Stimulated activated naive B cell treated with anti-CD40 and anti-IgM and Interleukin-4, amounts not matched to agents 10 μg/mL and 1 μg/mL and 100 μg/mL, for 72 hours (primary cell): ENCODE measurements around the gene AMBP.

Source experiments
- ATAC-seq, 2 donors: fragments of 150-1000 bp; cut with Tn5 transposase; replicated peaks; 2 replicates each; pipeline ENCODE4 v1.10.0; 2021; ENCODE audit warnings: moderate library complexity in 1 of 2
- DNase-seq: peaks from one replicate; pipeline ENCODE4 v3.0.0; 2021
- H3K27ac Mint-ChIP-seq: one replicate; pipeline ENCODE4 v1.8.0; 2022; ENCODE audit warnings: mild to moderate bottlenecking, mixed read lengths
- H3K27me3 Mint-ChIP-seq, 2 donors: one replicate each; pipeline ENCODE4 v1.8.0; 2022; ENCODE audit warnings: mixed read lengths in 2 of 2
- H3K36me3 Mint-ChIP-seq, 2 donors: one replicate each; pipeline ENCODE4 v1.8.0; 2022; ENCODE audit warnings: mixed read lengths in 2 of 2, mild to moderate bottlenecking in 1 of 2
- H3K4me1 Mint-ChIP-seq, 2 donors: one replicate each; pipeline ENCODE4 v1.8.0; 2022; ENCODE audit warnings: mixed read lengths in 2 of 2, mild to moderate bottlenecking in 1 of 2
- H3K4me3 Mint-ChIP-seq, 2 donors: one replicate each; pipeline ENCODE4 v1.8.0; 2022; ENCODE audit warnings: mild to moderate bottlenecking in 2 of 2, mixed read lengths in 2 of 2, moderate library complexity in 1 of 2
- H3K9me3 Mint-ChIP-seq, 2 donors: one replicate each; pipeline ENCODE4 v1.8.0; 2022; ENCODE audit warnings: mixed read lengths in 2 of 2, mild to moderate bottlenecking in 1 of 2

Gene AMBP

DNA sequence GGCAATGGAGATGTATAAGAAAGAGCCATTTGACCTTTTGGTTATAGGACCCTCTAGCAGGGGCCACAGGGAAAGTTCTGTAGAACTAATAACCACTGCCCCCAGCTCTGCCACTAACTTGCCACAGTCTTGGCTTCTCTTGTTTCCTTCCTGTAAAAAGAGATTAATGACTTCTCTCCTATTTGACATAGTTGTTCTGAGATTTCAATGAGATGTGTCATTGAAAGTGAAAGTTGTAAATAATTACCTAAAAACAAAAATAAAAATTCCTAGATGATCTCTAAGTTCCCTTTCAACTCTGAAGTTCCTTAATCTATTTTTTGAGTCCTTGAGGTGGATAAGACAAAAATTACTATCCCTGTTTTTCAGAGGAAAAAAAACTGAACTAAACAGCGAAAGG is 22.4 kb upstream of the AMBP start:
- ATAC-seq (no peak), DNase-seq (no peak)
- no peak overlapping the region for H3K4me3 Mint-ChIP-seq
- H3K4me1 Mint-ChIP-seq: peaks cover 9 to 18% of the 10 kb centered on the region in 2 donors
- peaks cover 3% of the 10 kb centered on the region in 2 donors for H3K36me3 Mint-ChIP-seq
- no peak overlapping the region for H3K27ac Mint-ChIP-seq
- peaks cover 41 to 54% of the 10 kb centered on the region in 2 donors for H3K27me3 Mint-ChIP-seq
- H3K9me3 Mint-ChIP-seq: peaks cover 3 to 11% of the 10 kb centered on the region in 2 donors

DNA sequence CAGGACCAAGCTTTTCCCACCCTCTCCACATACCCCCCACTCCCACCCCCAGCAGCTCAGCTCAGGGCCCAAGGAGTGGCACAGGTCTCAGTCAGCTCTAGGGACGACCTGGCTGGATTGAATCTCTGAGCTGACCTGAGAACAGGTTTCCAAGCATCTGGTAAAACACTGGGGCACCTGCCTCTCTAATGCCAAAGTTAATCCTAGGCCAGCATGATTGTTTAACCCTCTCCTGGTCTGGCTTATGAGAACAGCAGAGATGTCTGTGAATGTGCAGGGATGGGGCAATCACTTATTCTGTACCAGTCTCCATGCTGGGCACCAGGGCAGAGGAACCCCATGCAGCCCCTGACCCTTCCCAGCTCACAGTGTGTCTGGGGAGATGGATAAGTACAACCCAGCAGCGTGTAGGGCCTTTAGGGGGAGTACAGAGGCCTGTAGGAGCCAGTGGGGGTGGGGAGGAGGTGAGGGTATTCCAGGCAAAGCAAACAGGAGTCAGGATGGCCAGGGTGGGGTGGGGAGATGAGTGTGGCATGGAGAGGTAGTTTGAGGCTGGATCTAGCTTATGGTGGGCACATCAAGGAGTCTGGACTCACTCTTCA is 21.7 kb upstream of the AMBP start:
- no peak for DNase-seq
- H3K36me3 Mint-ChIP-seq: peaks cover 3% of the 10 kb centered on the region in 2 donors
- H3K4me3 Mint-ChIP-seq: no peak overlapping the region
- no peak overlapping the region for H3K27ac Mint-ChIP-seq
- peaks cover 48 to 62% of the 10 kb centered on the region in 2 donors for H3K27me3 Mint-ChIP-seq
- H3K4me1 Mint-ChIP-seq: peaks cover 9 to 18% of the 10 kb centered on the region in 2 donors
- ATAC-seq: no peak
- peaks cover 3 to 11% of the 10 kb centered on the region in 2 donors for H3K9me3 Mint-ChIP-seq

DNA sequence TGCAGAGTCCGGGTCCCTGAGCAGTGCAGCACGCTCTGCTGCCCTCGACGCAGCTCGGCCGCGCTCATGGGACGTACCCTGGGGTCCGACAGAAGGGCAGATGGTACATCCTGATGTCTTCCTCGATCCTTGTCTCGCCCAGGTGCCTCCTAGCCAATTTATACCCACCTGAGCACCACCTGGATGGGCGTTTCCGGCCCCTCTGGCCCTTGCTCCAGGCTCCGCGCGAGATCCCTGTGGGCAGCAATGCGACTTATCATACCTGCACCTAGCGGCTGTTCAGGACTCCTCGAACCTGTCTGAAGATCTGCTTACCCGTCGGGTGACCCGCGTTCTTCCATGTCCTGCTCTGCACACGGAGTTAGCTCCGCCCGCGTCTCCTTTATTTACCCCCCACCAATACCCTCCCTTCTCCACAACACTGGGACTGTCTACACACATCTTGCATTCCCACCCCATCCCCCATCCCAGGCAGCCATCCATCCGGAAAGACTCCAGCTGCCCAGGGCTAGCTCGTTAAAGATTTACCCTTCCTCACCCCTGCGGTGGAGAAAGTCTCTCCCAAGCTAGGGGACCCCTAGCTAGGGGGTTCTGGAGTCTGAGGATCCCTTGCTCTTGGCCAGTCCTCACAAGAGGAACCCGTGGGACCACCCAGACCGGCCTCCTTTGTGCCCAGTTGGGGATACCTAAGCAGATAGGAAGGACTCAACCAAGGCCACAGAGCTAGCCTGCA is 21.0 kb upstream of the AMBP start, which contains the start of gene KIF12:
TSS of gene KIF12 (minus strand) at position 357 of the 733 bp plus-strand sequence. CDS start at position 341, 16 bp downstream.
- peaks cover 52 to 67% of the 10 kb centered on the region in 2 donors for H3K27me3 Mint-ChIP-seq
- no peak for ATAC-seq
- H3K4me3 Mint-ChIP-seq: peak within 1 kb of the TSS; percentile 50 to 68
- peaks cover 3 to 11% of the 10 kb centered on the region in 2 donors for H3K9me3 Mint-ChIP-seq
- H3K36me3 Mint-ChIP-seq: peaks cover 3% of the 10 kb centered on the region in 2 donors
- no peak within 1 kb of the TSS for H3K27ac Mint-ChIP-seq
- H3K4me1 Mint-ChIP-seq: peaks cover 9 to 18% of the 10 kb centered on the region in 2 donors
- no peak for DNase-seq

DNA sequence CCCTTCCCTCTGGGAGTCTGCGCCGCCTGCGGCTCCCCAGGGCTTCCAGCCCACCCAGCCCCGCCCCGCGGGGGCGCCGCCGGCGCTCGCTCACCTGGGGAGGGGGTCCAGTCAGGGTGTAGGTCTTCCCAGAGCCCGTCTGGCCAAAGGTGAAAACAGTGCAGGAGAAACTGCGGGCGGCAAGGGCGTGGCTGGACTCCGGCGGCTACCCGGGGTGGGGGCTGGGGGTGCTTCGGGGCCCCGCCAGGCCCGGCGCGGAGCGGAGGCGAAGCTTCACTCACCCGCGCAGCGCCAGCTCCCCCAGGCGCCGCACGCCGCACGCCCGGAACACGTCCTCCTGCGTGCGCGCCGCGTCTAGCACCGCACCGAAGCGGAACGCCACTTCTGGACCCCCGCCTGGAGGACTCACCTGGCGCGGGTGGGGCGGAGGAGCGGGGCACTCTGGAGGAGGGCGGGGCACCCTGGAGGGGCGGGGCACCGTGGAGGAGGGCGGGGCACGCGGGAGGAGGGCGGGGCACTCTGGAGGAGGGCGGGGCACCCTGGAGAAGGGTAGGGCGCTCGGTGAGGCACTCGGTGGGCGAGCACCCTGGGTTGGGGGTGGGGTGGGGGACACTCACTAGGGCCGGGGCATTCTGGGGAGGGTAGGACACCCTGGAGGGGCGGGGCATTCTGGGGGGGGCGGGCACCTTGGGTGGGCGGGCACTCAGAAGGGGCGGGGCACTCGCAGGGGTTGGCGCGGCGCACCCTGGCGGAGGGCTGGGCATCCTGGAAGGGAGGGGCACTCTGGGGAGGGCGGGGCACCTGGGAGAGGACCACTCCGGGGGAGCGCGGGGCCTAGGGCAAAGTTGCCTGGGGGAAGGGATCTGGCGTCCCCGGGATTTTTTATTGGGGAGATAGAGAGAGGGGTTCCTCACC is 20.2 kb upstream of the AMBP start:
- peaks cover 3 to 11% of the 10 kb centered on the region in 2 donors for H3K9me3 Mint-ChIP-seq
- peak; percentile 69 to 79 for ATAC-seq
- no peak for DNase-seq
- H3K27me3 Mint-ChIP-seq: peaks cover 52 to 65% of the 10 kb centered on the region in 2 donors
- peaks cover 9 to 18% of the 10 kb centered on the region in 2 donors for H3K4me1 Mint-ChIP-seq
- H3K4me3 Mint-ChIP-seq: peak overlapping the region; percentile 50 to 68
- peaks cover 3% of the 10 kb centered on the region in 2 donors for H3K36me3 Mint-ChIP-seq
- no peak overlapping the region for H3K27ac Mint-ChIP-seq

DNA sequence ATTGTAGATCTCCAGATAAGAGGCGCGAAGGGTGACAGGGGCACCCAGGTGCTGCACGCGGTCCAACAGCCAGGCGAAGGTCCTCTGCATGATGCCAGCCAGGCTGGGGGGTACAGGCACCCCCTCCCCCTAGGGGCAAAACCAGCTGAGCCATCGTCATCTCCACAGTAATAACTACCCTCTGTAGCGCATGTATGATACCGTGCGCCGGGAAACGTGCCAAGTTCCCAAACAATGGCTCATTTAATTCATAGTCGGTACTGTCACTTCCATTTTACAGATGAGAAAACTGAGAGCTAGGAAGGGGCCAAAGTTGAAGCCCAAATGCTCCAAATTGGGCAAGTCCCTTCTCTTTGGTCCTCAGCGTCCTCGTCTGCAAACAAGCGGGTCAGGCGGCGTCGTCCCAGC is 19.5 kb upstream of the AMBP start:
- Mint-ChIP-seq H3K4me3 (peak overlapping the region; percentile 32 to 50), H3K27me3 (peaks cover 55 to 58% of the 10 kb centered on the region in 2 donors), H3K27ac (no peak overlapping the region), H3K9me3 (peaks cover 3 to 10% of the 10 kb centered on the region in 2 donors), H3K36me3 (peaks cover 3% of the 10 kb centered on the region in 2 donors), H3K4me1 (peaks cover 9 to 18% of the 10 kb centered on the region in 2 donors)
- no peak for DNase-seq
- no peak for ATAC-seq

DNA sequence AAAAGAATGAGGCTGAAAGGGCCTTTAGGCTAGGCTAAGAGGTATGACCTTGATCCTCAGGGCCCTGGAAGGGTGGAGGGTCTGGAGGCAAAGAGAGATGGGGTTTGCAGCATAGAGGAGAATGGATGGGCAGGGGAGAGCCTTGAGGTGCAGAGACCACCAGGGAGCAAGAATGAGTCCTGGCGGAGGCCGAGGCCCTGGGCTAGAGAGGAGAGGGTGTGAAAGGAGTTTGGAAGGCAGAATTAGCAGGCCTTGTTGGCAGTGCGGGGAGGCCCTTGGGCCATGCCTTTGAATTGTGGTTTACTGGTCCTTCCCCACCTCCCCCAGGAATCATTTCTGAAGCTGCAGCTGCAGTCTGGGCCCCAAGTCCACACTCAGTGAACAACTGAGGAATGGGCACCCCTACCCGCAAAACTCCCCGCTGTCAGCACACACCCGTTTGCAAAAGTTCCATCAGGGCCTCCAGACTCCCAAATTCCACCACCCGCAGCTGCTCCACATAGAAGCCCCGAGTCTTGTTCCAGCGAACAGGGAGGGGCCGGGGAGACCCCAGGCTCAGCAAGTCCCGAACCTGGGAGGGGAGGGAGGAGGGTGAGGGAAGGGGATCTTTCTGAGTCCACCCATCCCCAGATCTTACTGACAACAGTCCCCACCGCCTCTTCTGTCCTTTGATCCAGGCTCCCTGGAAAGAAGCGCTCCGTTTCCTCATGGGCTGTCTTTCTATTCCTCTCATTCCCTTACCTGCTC is 18.9 kb upstream of the AMBP start:
- H3K36me3 Mint-ChIP-seq: peaks cover 3% of the 10 kb centered on the region in 2 donors
- H3K4me1 Mint-ChIP-seq: peaks cover 9 to 18% of the 10 kb centered on the region in 2 donors
- no peak for DNase-seq
- no peak for ATAC-seq
- peak overlapping the region in 1 of 2 donors; percentile 50 for H3K4me3 Mint-ChIP-seq
- H3K27me3 Mint-ChIP-seq: peaks cover 53 to 54% of the 10 kb centered on the region in 2 donors
- H3K27ac Mint-ChIP-seq: no peak overlapping the region
- H3K9me3 Mint-ChIP-seq: peaks cover 3 to 6% of the 10 kb centered on the region in 2 donors

DNA sequence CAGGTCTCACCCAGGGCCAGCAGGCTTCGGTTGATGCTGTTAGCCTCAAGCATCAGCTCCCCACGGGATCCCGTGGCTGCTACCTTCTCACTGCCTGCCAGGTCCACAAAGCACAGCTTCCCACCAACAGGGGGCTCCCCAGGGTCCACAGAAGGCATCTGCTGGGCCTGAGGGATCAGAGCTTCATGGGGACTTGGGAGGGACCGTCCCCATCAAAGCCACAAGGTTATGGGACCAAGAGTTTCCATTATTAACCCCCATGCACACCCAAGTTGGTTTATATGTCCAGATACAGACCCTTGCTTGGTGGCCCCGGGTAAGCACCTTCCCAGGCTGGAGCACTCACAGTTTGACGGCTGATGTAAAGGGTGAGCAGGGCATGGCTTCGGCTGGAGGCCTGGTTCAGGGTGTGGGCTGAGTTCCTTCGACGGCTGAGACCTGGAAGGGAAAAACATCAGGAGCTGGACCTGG is 18.0 kb upstream of the AMBP start:
- H3K36me3 Mint-ChIP-seq: no peaks in the 10 kb centered on the region
- peaks cover 9 to 18% of the 10 kb centered on the region in 2 donors for H3K4me1 Mint-ChIP-seq
- DNase-seq (no peak), ATAC-seq (no peak)
- H3K27me3 Mint-ChIP-seq: peaks cover 46 to 49% of the 10 kb centered on the region in 2 donors
- H3K27ac Mint-ChIP-seq: no peak overlapping the region
- H3K9me3 Mint-ChIP-seq: no peaks in the 10 kb centered on the region
- H3K4me3 Mint-ChIP-seq: no peak overlapping the region

DNA sequence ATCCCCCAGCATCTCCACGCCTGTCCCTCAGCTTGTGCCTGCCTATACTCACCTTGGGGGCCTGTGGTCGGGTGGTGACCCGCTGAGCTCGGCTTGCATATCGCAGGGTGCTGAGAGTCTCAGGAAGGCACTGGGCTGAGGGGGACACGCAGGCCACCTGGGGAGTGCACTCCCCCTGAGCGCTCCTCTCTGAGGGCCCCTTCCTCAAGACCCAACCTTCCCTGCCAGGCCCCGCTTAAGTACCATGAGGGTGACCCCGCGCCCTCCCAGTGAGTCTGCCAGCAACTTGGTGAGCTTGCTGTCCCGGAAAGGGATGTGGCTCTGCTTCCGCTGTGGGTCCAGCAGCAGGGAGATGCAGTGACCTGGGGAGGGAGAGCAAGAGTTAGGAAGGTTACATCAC is 16.9 kb upstream of the AMBP start:
- ATAC-seq: no peak
- no peak overlapping the region for H3K4me3 Mint-ChIP-seq
- peaks cover 50% of the 10 kb centered on the region in 2 donors for H3K27me3 Mint-ChIP-seq

DNA sequence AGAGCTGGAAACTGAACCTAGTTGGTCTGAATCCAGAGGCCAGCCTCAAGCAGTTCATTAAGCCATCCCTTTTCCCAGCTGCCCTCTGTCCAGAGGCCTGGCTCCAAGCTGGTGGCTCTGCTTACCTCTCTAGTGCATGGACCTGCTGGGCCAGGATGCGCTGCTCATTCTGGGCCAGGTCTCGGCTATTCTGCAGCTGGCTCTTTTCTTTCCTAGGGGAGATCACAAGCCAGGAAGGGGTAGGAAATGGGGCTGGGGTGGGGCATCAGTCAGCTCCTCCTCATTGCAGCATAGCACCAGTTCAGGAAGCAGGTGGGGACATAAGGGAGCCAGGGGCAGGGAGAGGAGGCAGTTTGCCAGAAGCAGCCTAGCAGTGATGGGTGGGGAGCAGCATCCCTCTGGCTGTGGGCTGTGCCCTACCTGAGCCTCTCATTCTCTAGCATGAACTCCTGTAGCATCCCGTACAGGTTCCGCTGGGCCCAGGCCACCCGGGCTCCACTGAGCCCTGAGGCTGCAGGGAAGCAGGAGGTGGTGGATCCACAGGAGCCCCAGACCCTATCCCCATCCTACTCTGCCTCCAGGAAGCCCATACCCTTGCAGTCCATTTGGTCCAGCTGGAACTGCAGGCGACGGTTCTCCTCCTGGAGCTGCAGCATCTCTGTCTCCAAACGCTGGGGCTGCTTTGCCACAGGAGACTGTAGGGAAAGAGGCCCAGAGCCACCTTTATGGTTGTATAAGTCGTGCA is 15.8 kb upstream of the AMBP start:
- no peaks in the 10 kb centered on the region for H3K9me3 Mint-ChIP-seq
- no peak overlapping the region for H3K4me3 Mint-ChIP-seq
- H3K36me3 Mint-ChIP-seq: no peaks in the 10 kb centered on the region
- no peak for ATAC-seq
- peaks cover 43 to 47% of the 10 kb centered on the region in 2 donors for H3K27me3 Mint-ChIP-seq
- no peak overlapping the region for H3K27ac Mint-ChIP-seq
- H3K4me1 Mint-ChIP-seq: peaks cover 9 to 18% of the 10 kb centered on the region in 2 donors
- no peak for DNase-seq

More for the DNA sequence above, 16.9 kb upstream of the AMBP start:
- Mint-ChIP-seq H3K27ac (no peak overlapping the region), H3K36me3 (no peaks in the 10 kb centered on the region), H3K4me1 (peaks cover 9 to 18% of the 10 kb centered on the region in 2 donors), H3K9me3 (no peaks in the 10 kb centered on the region)
- no peak for DNase-seq

DNA sequence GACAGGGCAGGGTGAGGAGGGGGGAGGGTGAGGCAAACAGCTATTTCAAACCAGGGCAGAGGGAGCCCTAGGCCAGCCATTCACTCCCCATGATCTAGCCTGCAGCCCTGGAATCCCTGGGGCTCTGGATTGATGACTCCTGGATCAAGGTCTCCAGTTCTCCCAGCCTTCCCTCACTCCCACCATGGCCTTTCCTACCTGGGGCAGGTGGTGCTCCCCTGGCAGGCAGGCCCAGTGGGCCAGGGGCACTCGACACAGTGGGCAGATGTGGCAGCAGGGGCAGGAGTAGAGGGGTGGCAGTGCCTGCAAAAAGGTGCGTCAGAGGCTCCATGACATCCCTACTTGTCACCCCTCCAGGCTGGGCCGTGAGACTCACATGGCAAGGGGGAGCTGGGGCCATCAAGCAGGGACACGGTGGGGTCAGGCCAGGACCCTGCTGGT is 15.0 kb upstream of the AMBP start:
- no peaks in the 10 kb centered on the region for H3K9me3 Mint-ChIP-seq
- H3K27ac Mint-ChIP-seq: no peak overlapping the region
- H3K27me3 Mint-ChIP-seq: peaks cover 41 to 46% of the 10 kb centered on the region in 2 donors
- no peak overlapping the region for H3K4me3 Mint-ChIP-seq
- peaks cover 9 to 18% of the 10 kb centered on the region in 2 donors for H3K4me1 Mint-ChIP-seq
- DNase-seq: no peak
- H3K36me3 Mint-ChIP-seq: no peaks in the 10 kb centered on the region
- ATAC-seq: no peak

DNA sequence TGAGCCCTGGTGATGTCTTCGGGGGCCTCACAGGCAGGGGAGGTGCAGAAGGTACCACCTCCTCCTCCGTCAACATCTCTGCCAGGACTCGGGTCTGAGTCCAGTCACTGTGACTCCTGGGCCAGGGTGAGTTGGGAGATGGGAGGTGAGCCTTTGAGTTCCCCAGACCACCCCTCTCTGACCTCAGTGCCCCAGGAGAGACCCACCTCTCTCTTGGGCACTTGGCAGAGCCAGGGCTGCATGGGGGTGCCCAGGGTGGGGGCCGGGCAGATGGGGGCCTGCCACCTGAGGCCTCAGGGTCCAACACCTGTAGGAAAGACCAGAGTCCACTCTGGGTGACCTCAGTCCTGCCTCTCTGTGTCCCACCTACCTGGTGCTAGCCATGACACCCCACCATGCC is 14.2 kb upstream of the AMBP start:
- no peaks in the 10 kb centered on the region for H3K9me3 Mint-ChIP-seq
- peaks cover 37 to 41% of the 10 kb centered on the region in 2 donors for H3K27me3 Mint-ChIP-seq
- H3K4me3 Mint-ChIP-seq: no peak overlapping the region
- DNase-seq (no peak), ATAC-seq (no peak)
- no peak overlapping the region for H3K27ac Mint-ChIP-seq
- H3K36me3 Mint-ChIP-seq: no peaks in the 10 kb centered on the region
- peaks cover 6 to 13% of the 10 kb centered on the region in 2 donors for H3K4me1 Mint-ChIP-seq

DNA sequence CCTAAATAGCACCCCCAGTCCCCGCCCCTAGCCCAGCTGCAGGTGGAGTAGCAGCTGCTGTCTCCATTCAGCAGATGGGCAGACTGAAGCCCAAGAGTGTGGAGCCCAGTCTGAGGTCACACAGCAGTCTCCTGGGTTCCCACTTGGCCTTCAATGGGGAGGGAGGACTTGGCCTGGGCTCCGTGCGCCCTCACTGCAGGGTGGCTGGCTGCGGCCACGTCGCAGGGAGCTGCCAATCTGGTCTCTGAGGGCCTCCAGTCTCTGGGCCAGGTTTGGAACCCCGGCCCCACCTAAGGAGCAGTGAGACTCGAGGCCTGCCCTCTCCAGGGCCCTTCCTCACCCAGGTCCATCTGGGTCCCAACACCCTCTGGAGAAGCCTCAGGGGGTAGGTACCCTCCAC is 13.6 kb upstream of the AMBP start:
- H3K27ac Mint-ChIP-seq: no peak overlapping the region
- H3K4me3 Mint-ChIP-seq: no peak overlapping the region
- ATAC-seq (no peak), DNase-seq (no peak)
- no peaks in the 10 kb centered on the region for H3K9me3 Mint-ChIP-seq
- H3K36me3 Mint-ChIP-seq: no peaks in the 10 kb centered on the region
- H3K27me3 Mint-ChIP-seq: peaks cover 31 to 35% of the 10 kb centered on the region in 2 donors
- H3K4me1 Mint-ChIP-seq: peaks cover 4 to 7% of the 10 kb centered on the region in 2 donors

DNA sequence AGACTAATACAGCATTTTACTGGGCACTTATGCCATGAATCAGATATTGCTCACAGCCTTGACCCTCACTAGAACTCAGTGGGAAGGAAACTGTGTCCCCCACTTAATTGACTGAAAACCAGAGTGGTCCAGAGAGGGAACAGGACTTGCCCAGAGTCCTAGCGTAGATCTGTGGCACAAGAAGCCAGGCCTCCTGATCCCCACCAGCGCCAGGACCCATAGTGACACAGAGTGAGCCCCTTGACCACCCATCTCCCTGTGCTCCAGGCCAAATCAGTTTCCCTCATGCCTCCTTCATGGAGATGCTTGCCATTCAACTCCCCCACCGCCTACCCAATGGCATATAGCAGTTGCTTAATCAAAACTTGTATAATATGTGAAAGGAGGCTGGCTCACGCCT is 12.7 kb upstream of the AMBP start:
- no peak overlapping the region for H3K27ac Mint-ChIP-seq
- H3K36me3 Mint-ChIP-seq: no peaks in the 10 kb centered on the region
- no peaks in the 10 kb centered on the region for H3K9me3 Mint-ChIP-seq
- DNase-seq (no peak), ATAC-seq (no peak)
- no peak overlapping the region for H3K4me3 Mint-ChIP-seq
- no peaks in the 10 kb centered on the region for H3K4me1 Mint-ChIP-seq
- peaks cover 23 to 29% of the 10 kb centered on the region in 2 donors for H3K27me3 Mint-ChIP-seq
